Measurements from ENCODE around the gene KPNA5. TPM values are rescaled to one million over a fixed set of nuclear protein-coding genes. Genes with fewer than 3 reads are reported as not detected.
"Not testable (repeated sequence)": the region's sequence is repeated elsewhere in the genome, so short reads cannot be mapped to it uniquely, and the experiment has no call there.

The KPNA5 gene
- total and polyA plus RNA-seq, 11 donors = 1.6 to 12.5 (median 7.7) TPM

DNA sequence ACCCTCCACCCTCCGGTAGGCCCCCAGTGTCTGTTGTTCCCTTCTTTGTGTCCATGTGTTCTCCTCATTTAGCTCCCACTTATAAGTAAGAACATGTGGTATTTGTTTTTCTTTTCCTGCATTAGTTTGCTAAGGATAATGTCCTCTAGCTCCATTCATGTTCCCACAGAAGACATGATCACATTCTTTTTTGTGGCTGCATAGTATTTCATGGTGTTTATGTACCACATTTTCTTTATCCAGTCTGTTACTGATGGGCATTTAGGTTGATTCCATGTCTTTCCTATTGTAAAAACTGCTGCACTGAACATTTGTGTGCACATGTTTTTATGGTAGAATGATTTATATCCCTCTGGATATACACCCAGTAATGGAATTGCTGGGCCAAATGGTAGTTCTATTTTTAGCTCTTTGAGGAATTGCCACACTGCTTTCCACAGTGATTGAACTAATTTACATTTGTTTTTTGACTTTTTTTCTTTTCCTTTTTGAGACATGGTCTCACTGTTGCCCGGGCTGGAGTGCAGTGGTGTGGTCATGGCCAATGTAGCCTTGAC is 4.5 kb downstream of the KPNA5 start:
- DNase-seq (no peak), ATAC-seq (no peak)
- intact Hi-C loops (cut with DNase I) = no loop called here
- H3K27me3 ChIP-seq = no peaks in the 10 kb centered on the region
- WGBS, 4 donors = 95 to 100% (median 95%) methylated on average over 2 of the region's 2 CpGs
- peaks cover 0 to 25% (median 9%) of the 10 kb centered on the region in 12 donors for H3K4me1 ChIP-seq
- TF ChIP-seq POLR2A (IDR thresholded peaks at IDR 0.05) = no peak
- TF ChIP-seq, protein P1, sequence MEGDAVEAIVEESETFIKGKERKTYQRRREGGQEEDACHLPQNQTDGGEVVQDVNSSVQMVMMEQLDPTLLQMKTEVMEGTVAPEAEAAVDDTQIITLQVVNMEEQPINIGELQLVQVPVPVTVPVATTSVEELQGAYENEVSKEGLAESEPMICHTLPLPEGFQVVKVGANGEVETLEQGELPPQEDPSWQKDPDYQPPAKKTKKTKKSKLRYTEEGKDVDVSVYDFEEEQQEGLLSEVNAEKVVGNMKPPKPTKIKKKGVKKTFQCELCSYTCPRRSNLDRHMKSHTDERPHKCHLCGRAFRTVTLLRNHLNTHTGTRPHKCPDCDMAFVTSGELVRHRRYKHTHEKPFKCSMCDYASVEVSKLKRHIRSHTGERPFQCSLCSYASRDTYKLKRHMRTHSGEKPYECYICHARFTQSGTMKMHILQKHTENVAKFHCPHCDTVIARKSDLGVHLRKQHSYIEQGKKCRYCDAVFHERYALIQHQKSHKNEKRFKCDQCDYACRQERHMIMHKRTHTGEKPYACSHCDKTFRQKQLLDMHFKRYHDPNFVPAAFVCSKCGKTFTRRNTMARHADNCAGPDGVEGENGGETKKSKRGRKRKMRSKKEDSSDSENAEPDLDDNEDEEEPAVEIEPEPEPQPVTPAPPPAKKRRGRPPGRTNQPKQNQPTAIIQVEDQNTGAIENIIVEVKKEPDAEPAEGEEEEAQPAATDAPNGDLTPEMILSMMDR (IDR thresholded peaks at IDR 0.05) = no peak
- H3K36me3 ChIP-seq = peaks cover 0 to 27% (median 12%) of the 10 kb centered on the region in 9 donors
- H3K4me3 ChIP-seq = no peak overlapping the region
- peaks cover 0 to 2% (median 0%) of the 10 kb centered on the region in 12 donors for H3K9me3 ChIP-seq
- H3K27ac ChIP-seq = no peak overlapping the region

DNA sequence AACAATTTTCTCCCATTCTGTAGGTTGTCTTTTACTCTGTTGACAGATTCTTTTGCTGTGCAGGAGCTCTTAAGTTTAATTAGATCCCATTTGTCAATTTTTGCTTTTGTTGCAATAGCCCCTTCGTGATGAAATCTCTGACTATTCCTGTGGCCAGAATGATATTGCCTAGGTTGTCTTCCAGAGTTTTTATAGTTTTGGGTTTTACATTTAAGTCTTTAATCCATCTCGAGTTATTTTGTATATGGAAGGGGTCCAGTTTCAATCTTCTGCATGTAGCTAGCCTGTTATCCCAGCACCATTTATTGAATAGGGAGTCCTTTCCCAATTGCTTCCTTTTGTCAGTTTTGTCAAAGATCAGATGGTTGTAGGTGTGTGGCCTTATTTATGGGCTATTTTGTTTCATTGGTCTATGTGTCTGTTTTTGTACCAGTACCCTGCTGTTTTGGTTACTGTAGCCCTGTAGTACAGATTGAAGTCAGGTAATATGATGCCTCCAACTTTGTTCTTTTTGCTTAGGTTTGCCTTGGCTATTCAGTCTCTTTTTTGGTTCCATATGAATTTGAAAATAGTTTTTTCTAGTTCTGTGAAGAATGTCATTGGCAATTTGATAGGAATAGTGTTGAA is 5.6 kb downstream of the KPNA5 start:
- WGBS, 4 donors = 86 to 94% (median 92%) methylated on average over 2 of the region's 2 CpGs
- H3K27ac ChIP-seq; DNase-seq; ATAC-seq; H3K4me3 ChIP-seq; H3K27me3 ChIP-seq; H3K9me3 ChIP-seq; intact Hi-C loops (cut with DNase I): not testable (repeated sequence)
- Histone ChIP-seq H3K36me3 (peaks cover 0 to 29% (median 14%) of the 10 kb centered on the region in 9 donors), H3K4me1 (peaks cover 0 to 24% (median 9%) of the 10 kb centered on the region in 12 donors)

DNA sequence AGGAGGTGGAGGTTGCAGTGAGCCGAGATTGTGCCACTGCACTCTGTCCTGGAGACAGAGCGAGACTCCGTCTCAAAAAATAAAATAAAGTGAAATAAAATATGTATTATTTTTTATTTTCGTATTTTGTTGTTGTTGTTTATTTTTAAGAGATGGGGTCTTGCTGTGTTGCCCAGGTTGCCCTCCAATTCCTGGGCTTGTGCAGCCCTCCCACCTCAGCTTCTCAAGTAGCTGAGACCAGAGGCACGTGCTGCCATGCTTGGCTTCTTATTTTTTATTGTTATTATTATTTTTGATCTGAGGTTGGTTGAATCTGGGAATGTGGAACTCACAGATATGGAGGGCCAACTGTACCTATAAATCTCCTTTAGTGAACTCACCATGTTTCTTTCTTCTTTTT is 10.1 kb downstream of the KPNA5 start:
- 95 to 98% (median 96%) methylated on average over 5 of the region's 5 CpGs for WGBS, 4 donors
- no peak overlapping the region for H3K27ac ChIP-seq
- H3K4me1 ChIP-seq = peaks cover 0 to 16% (median 3%) of the 10 kb centered on the region in 12 donors
- no peak overlapping the region for H3K4me3 ChIP-seq
- intact Hi-C loops (cut with DNase I) = no loop called here
- no peaks in the 10 kb centered on the region for H3K27me3 ChIP-seq
- H3K36me3 ChIP-seq = peaks cover 0 to 40% (median 12%) of the 10 kb centered on the region in 9 donors
- DNase-seq (no peak), ATAC-seq (no peak)
- H3K9me3 ChIP-seq = no peaks in the 10 kb centered on the region
- TF ChIP-seq, protein P1 (IDR thresholded peaks at IDR 0.05) = no peak
- TF ChIP-seq POLR2A (IDR thresholded peaks at IDR 0.05) = no peak

DNA sequence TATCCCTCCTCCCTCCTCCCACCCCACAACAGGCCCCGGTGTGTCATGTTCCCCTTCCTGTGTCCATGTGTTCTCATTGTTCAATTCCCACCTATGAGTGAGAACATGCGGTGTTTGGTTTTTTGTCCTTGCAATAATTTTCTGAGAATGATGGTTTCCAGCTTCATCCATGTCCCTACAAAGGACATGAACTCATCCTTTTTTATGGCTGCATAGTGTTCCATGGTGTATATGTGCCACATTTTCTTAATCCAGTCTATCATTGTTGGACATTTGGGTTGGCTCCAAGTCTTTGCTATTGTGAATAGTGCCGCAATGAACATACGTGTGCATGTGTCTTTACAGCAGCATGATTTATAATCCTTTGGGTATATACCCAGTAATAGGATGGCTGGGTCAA is 11.9 kb downstream of the KPNA5 start:
- WGBS, 4 donors = 89 to 98% (median 94%) methylated on average over 4 of the region's 4 CpGs
- ATAC-seq; H3K4me3 ChIP-seq; intact Hi-C loops (cut with DNase I); H3K27me3 ChIP-seq; DNase-seq; H3K27ac ChIP-seq; H3K9me3 ChIP-seq: not testable (repeated sequence)
- H3K4me1 ChIP-seq = peaks cover 0 to 24% (median 2%) of the 10 kb centered on the region in 12 donors
- H3K36me3 ChIP-seq = peaks cover 0 to 47% (median 12%) of the 10 kb centered on the region in 9 donors

DNA sequence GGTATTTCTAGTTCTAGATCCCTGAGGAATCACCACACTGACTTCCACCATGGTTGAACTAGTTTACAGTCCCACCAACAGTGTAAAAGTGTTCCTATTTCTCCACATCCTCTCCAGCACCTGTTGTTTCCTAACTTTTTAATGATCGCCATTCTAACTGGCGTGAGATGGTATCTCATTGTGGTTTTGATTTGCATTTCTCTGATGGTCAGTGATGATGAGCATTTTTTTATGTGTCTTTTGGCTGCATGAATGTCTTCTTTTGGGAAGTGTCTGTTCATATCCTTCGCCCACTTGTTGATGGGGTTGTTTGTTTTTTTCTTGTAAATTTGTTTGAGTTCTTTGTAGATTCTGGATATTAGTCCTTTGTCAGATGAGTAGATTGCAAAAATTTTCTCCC is 12.3 kb downstream of the KPNA5 start:
- H3K4me1 ChIP-seq = peaks cover 0 to 24% (median under 1%) of the 10 kb centered on the region in 12 donors
- intact Hi-C loops (cut with DNase I); H3K27me3 ChIP-seq; ATAC-seq; H3K27ac ChIP-seq; DNase-seq; H3K9me3 ChIP-seq; H3K4me3 ChIP-seq: not testable (repeated sequence)
- H3K36me3 ChIP-seq = peaks cover 0 to 49% (median 12%) of the 10 kb centered on the region in 9 donors
- 97 to 100% (median 99%) methylated on average over 2 to 3 of the region's 3 CpGs for WGBS, 4 donors
